CD4-positive, alpha-beta T cell (primary cell): Measurements from ENCODE around the gene SLC1A2. TPM values are rescaled to one million over a fixed set of nuclear protein-coding genes. Genes with fewer than 3 reads are reported as not detected.

ENCODE experiments used
- ATAC-seq: fragments of 200-7000 bp; cut with Tn5 transposase; one replicate; pipeline ENCODE4 v1.10.0; 2022; ENCODE audit warnings: mild to moderate bottlenecking; ENCODE audit not compliant: poor library complexity
- CTCF ChIA-PET: fragments of 350-600 bp; sonication (Branson Sonifier 250); formaldehyde crosslinking; loops from one replicate; lab custom pipeline; 2021; ENCODE audit warnings: antibody characterized with exemption, inconsistent platforms; lab: Charles Lee
- POLR2A ChIA-PET: fragments of 350-600 bp; sonication (Branson Sonifier 250); formaldehyde crosslinking; loops from one replicate; lab custom pipeline; 2021; ENCODE audit warnings: antibody characterized with exemption, inconsistent platforms; lab: Charles Lee
- DNase-seq, 14 experiments: peaks; one replicate each; pipeline ENCODE4 v3.0.0-alpha.2; 2013 to 2020; ENCODE audit warnings: mixed read lengths in 2 of 14
- H3K27ac ChIP-seq, 2 donors: one replicate each; pipeline versions ENCODE4 v1.5.1 to v1.7.0; 2013; ENCODE audit warnings: low read length in 2 of 2, low read depth in 1 of 2, mild to moderate bottlenecking in 1 of 2
- H3K27me3 ChIP-seq, 2 experiments: 1 replicate in 1 of 2; 2 replicates in 1 of 2; pipeline versions ENCODE4 v1.6.1 to v1.7.0; 2013; ENCODE audit warnings: low read length in 2 of 2, control low read depth in 1 of 2, mild to moderate bottlenecking in 1 of 2, moderate library complexity in 1 of 2; ENCODE audit not compliant: insufficient read depth in 2 of 2, control insufficient read depth in 1 of 2
- H3K36me3 ChIP-seq: one replicate; pipeline ENCODE4 v1.6.1; 2013; ENCODE audit warnings: low read length, control low read depth; ENCODE audit not compliant: insufficient read depth
- H3K4me1 ChIP-seq: one replicate; pipeline ENCODE4 v1.6.1; 2013; ENCODE audit warnings: low read length, control low read depth; ENCODE audit not compliant: insufficient read depth
- H3K4me3 ChIP-seq: one replicate; pipeline ENCODE4 v1.5.1; 2013; ENCODE audit warnings: mild to moderate bottlenecking, low read length, moderate library complexity
- H3K9me3 ChIP-seq, 2 experiments: 1 replicate in 1 of 2; 2 replicates in 1 of 2; pipeline versions ENCODE4 v1.6.1 to v1.7.0; 2013; ENCODE audit warnings: low read length in 2 of 2, mild to moderate bottlenecking in 2 of 2, control low read depth in 1 of 2, moderate library complexity in 1 of 2; ENCODE audit not compliant: control insufficient read depth in 1 of 2, insufficient read depth in 1 of 2
- H3K27ac Mint-ChIP-seq: one replicate; pipeline ENCODE4 v1.8.0; 2020; ENCODE audit warnings: mixed read lengths
- H3K27me3 Mint-ChIP-seq: one replicate; pipeline ENCODE4 v1.8.0; 2021; ENCODE audit warnings: mixed read lengths
- H3K36me3 Mint-ChIP-seq: one replicate; pipeline ENCODE4 v1.8.0; 2021; ENCODE audit warnings: low read depth, mixed read lengths
- H3K4me1 Mint-ChIP-seq: one replicate; pipeline ENCODE4 v1.8.0; 2021; ENCODE audit warnings: low read depth, mixed read lengths
- H3K4me3 Mint-ChIP-seq: one replicate; pipeline ENCODE4 v1.8.0; 2020; ENCODE audit warnings: mild to moderate bottlenecking, mixed read lengths
- H3K9me3 Mint-ChIP-seq: one replicate; pipeline ENCODE4 v1.8.0; 2020; ENCODE audit warnings: mixed read lengths
- intact Hi-C, 2 experiments: fragments of 100-400 bp; cut with DNase I in 1 of 2; cut with micrococcal nuclease in 1 of 2; formaldehyde crosslinking; loops; one replicate each; pipeline versions ENCODE4 v1.15.1 to v1.9.0; 2023 to 2025; cut with DNase I, micrococcal nuclease
- total RNA-seq, 174 experiments: library from RNA in 2 of 174; stranded (reverse) in 2 of 174; gene quantifications; one replicate each; pipeline ENCODE4 v1.2.3 and lab custom pipeline; 2021 to 2026
- TF ChIP-seq, protein P1 (sequence below): fragments of 200-600 bp; IDR thresholded peaks from one replicate; pipeline ENCODE4 v1.8.0; 2022; ENCODE audit warnings: antibody characterized with exemption, mild to moderate bottlenecking

SLC1A2 gene
- total RNA-seq, 2 experiments from 2014 or later, result not detected

DNA sequence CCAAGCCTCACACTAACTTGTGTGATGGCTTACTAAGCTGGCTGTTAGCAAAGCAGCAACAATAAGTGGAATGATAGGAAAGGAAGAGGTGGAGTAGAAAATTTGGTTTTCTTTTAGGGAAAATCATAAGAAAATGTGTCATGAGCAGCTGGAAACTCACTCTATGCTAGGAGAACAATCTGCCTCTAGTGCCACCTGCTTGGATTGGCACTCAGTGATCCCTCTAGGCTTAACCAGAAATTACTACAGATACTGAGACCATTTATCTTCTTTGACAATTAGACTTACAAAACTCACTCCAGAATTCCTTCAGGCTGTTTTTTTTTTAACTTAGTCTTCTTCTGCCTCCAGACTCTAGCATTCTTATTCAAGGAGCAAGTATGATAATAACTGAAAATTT is 163.1 kb downstream of the SLC1A2 start:
- DNase-seq, result no peak
- Histone ChIP-seq H3K27ac (no peak overlapping the region), H3K36me3 (no peaks in the 10 kb centered on the region), H3K4me1 (peaks cover 15% of the 10 kb centered on the region), H3K9me3 (no peaks in the 10 kb centered on the region), H3K27me3 (no peaks in the 10 kb centered on the region), H3K4me3 (no peak overlapping the region)
- Mint-ChIP-seq H3K9me3 (no peaks in the 10 kb centered on the region), H3K27ac (peak overlapping the region; percentile 45), H3K4me3 (no peak overlapping the region), H3K36me3 (no peaks in the 10 kb centered on the region), H3K27me3 (no peaks in the 10 kb centered on the region), H3K4me1 (peaks cover 23% of the 10 kb centered on the region)
- CTCF ChIA-PET, result no interaction called here
- POLR2A ChIA-PET, result interaction anchor here (1.0 to 2.3 kb wide), 4 partner anchors 9 to 75 kb away, joined by 3 to 9 read pairs (median 5); no protein-coding TSS in a partner anchor
- no peak for ATAC-seq
- TF ChIP-seq, protein P1, sequence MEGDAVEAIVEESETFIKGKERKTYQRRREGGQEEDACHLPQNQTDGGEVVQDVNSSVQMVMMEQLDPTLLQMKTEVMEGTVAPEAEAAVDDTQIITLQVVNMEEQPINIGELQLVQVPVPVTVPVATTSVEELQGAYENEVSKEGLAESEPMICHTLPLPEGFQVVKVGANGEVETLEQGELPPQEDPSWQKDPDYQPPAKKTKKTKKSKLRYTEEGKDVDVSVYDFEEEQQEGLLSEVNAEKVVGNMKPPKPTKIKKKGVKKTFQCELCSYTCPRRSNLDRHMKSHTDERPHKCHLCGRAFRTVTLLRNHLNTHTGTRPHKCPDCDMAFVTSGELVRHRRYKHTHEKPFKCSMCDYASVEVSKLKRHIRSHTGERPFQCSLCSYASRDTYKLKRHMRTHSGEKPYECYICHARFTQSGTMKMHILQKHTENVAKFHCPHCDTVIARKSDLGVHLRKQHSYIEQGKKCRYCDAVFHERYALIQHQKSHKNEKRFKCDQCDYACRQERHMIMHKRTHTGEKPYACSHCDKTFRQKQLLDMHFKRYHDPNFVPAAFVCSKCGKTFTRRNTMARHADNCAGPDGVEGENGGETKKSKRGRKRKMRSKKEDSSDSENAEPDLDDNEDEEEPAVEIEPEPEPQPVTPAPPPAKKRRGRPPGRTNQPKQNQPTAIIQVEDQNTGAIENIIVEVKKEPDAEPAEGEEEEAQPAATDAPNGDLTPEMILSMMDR, result no peak
- intact Hi-C loops, result no loop called here

DNA sequence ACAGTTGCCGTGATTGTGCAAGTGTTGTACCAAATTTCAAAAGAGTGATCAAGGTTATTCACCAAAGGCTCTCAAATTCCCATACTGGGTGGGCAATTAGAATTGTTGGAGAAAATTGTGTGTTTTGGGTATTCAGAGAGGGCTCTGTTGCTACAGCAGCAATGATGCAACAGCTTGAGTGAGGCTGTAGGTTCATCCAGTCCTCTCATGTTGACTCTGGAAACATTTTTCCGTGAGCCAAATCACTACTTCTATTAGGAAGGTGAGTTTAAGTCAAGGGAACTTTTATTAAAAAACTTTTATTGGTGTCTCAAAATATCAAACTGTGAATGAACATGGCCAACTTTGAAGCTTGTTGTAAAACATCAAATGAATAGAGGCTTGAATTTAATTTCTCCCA is 163.8 kb downstream of the SLC1A2 start:
- Histone ChIP-seq H3K27ac (no peak overlapping the region), H3K4me3 (no peak overlapping the region), H3K27me3 (no peaks in the 10 kb centered on the region), H3K4me1 (peaks cover 15% of the 10 kb centered on the region), H3K9me3 (no peaks in the 10 kb centered on the region), H3K36me3 (no peaks in the 10 kb centered on the region)
- no peak for DNase-seq
- Mint-ChIP-seq H3K36me3 (no peaks in the 10 kb centered on the region), H3K27ac (peak overlapping the region; percentile 45), H3K4me3 (no peak overlapping the region), H3K27me3 (no peaks in the 10 kb centered on the region), H3K4me1 (peaks cover 23% of the 10 kb centered on the region), H3K9me3 (no peaks in the 10 kb centered on the region)
- ChIA-PET POLR2A (interaction anchor here (1.0 to 2.3 kb wide), 3 partner anchors 8 to 76 kb away, joined by 3 to 9 read pairs (median 5); no protein-coding TSS in a partner anchor), CTCF (no interaction called here)
- TF ChIP-seq, protein P1, result no peak
- ATAC-seq, result no peak
- intact Hi-C loops, result loop anchor here in 1 of 2 experiments (2.0 kb wide), 1 partner anchor 43 kb away; no protein-coding TSS in a partner anchor

DNA sequence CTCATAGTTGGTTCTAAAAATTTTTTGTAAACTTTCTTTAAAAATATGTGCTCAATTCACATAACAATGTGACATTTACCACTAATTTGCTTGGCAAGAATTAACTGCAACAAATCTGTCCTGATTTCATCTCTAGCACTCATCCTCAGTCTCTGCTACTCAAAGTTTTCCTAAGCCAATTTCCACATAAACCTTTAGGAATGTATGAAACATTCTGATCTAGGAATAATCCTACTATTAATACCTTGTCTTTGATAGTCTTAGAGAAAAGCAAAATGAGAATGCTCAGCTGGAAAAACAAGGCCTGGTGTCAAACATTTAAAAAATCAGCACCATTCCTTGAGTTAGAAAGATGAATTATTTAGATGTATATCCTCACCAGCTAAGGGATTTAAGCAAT is 166.1 kb downstream of the SLC1A2 start:
- ChIA-PET POLR2A (interaction anchor here (0.8 kb wide), 1 partner anchor 11 kb away, joined by 3 read pairs; no protein-coding TSS in a partner anchor), CTCF (no interaction called here)
- H3K27ac Mint-ChIP-seq, result no peak overlapping the region
- Histone ChIP-seq H3K4me1 (peaks cover 15% of the 10 kb centered on the region), H3K27ac (no peak overlapping the region), H3K9me3 (peaks cover 0 to 5% of the 10 kb centered on the region in 2 experiments), H3K4me3 (no peak overlapping the region), H3K36me3 (no peaks in the 10 kb centered on the region), H3K27me3 (no peaks in the 10 kb centered on the region)
- DNase-seq (no peak), ATAC-seq (no peak)
- H3K27me3 Mint-ChIP-seq, result no peaks in the 10 kb centered on the region
- peaks cover 25% of the 10 kb centered on the region for H3K4me1 Mint-ChIP-seq
- intact Hi-C loops, result no loop called here
- H3K4me3 Mint-ChIP-seq, result no peak overlapping the region
- H3K36me3 Mint-ChIP-seq, result peaks cover 13% of the 10 kb centered on the region
- H3K9me3 Mint-ChIP-seq, result peaks cover 5% of the 10 kb centered on the region
- TF ChIP-seq, protein P1, result no peak
